Sigmoid colon (tissue), 3 donors: ENCODE results near the gene RHOJ.

Experiments
- POLR2A ChIP-seq, 2 donors: fragments of 450-650 bp; IDR thresholded peaks; one replicate each; pipeline ENCODE4 v1.6.1; 2016; ENCODE audit warnings: antibody characterized with exemption in 2 of 2, mild to moderate bottlenecking in 2 of 2, moderate library complexity in 2 of 2
- TF ChIP-seq, protein P1 (sequence below), 4 experiments: fragments of 450-650 bp in 3 of 4; fragments of 200-600 bp in 1 of 4; IDR thresholded peaks; one replicate each; pipeline ENCODE4 v1.5.1; 2016 to 2019; ENCODE audit warnings: antibody characterized with exemption in 4 of 4, mild to moderate bottlenecking in 3 of 4, moderate library complexity in 2 of 4

GRCh38 chr14:63318835-63319234 lies 114.6 kb downstream of the RHOJ start, which contains the start of gene GPHB5:
- TF ChIP-seq, protein P1, sequence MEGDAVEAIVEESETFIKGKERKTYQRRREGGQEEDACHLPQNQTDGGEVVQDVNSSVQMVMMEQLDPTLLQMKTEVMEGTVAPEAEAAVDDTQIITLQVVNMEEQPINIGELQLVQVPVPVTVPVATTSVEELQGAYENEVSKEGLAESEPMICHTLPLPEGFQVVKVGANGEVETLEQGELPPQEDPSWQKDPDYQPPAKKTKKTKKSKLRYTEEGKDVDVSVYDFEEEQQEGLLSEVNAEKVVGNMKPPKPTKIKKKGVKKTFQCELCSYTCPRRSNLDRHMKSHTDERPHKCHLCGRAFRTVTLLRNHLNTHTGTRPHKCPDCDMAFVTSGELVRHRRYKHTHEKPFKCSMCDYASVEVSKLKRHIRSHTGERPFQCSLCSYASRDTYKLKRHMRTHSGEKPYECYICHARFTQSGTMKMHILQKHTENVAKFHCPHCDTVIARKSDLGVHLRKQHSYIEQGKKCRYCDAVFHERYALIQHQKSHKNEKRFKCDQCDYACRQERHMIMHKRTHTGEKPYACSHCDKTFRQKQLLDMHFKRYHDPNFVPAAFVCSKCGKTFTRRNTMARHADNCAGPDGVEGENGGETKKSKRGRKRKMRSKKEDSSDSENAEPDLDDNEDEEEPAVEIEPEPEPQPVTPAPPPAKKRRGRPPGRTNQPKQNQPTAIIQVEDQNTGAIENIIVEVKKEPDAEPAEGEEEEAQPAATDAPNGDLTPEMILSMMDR (IDR thresholded peaks at IDR 0.05) = no peak
- TF ChIP-seq POLR2A (IDR thresholded peaks at IDR 0.05) = no peak
